Tibial nerve (tissue), 4 donors: ENCODE data around the gene PCSK6. TPM values are rescaled to one million over a fixed set of nuclear protein-coding genes. Genes with fewer than 3 reads are reported as not detected.

Experiments used
- DNase-seq, 2 donors: peaks; one replicate each; pipeline ENCODE4 v3.0.0-alpha.2; 2019; ENCODE audit warnings: low spot score in 2 of 2
- H3K27ac ChIP-seq, 4 donors: fragments of 200-600 bp; sonication (generic) in 3 of 4; one replicate each; pipeline ENCODE4 v1.5.1; 2017 to 2019; ENCODE audit warnings: mild to moderate bottlenecking in 1 of 4
- H3K27me3 ChIP-seq, 2 donors: fragments of 200-600 bp; sonication (generic) in 1 of 2; one replicate each; pipeline versions ENCODE4 v1.5.1 to v1.6.0; 2017 to 2019
- H3K36me3 ChIP-seq, 3 donors: fragments of 200-600 bp; sonication (generic); one replicate each; pipeline ENCODE4 v1.5.1; 2018 to 2019
- H3K4me1 ChIP-seq, 4 donors: fragments of 200-600 bp; sonication (generic) in 3 of 4; one replicate each; pipeline ENCODE4 v1.5.1; 2017 to 2019
- H3K4me3 ChIP-seq, 4 donors: fragments of 200-600 bp; sonication (generic) in 3 of 4; one replicate each; pipeline ENCODE4 v1.5.1; 2017 to 2019; ENCODE audit warnings: mild to moderate bottlenecking in 1 of 4, moderate library complexity in 1 of 4
- H3K9me3 ChIP-seq, 4 donors: fragments of 200-600 bp; sonication (generic) in 3 of 4; one replicate each; pipeline ENCODE4 v1.5.1; 2017 to 2019
- CTCF ChIP-seq, 5 experiments: fragments of 200-600 bp in 3 of 5; fragments of 450-650 bp in 2 of 5; sonication (generic) in 3 of 5; IDR thresholded peaks; one replicate each; pipeline ENCODE4 v1.5.1; 2016 to 2019; ENCODE audit warnings: antibody characterized with exemption in 5 of 5, mild to moderate bottlenecking in 3 of 5, moderate library complexity in 2 of 5
- EP300 ChIP-seq, 2 donors: sonication (generic); formaldehyde crosslinking; IDR thresholded peaks; one replicate each; pipeline ENCODE4 v1.6.1; 2017; ENCODE audit warnings: antibody characterized with exemption in 2 of 2, mild to moderate bottlenecking in 1 of 2
- POLR2A ChIP-seq, 2 donors: fragments of 450-650 bp; IDR thresholded peaks; one replicate each; pipeline ENCODE4 v1.6.1; 2017; ENCODE audit warnings: antibody characterized with exemption in 2 of 2, mild to moderate bottlenecking in 2 of 2, moderate library complexity in 2 of 2
- whole genome bisulfite sequencing, 2 donors: methylation state at CpG; one replicate each; pipeline ENCODE4 v1.1.5; 2018; 5-methylcytosine and 5-hydroxymethylcytosine counted together
- total RNA-seq, 4 donors: library from RNA; depleted of rRNA; stranded (reverse); fragments of >200 nt; gene quantifications; one replicate each; pipeline ENCODE4 v1.1.0, GENCODE V29; 2016

Gene PCSK6
- total RNA-seq, 4 donors from 2014 or later: 8.5 to 27.0 (median 13.2) TPM

- no peak for DNase-seq
- H3K36me3 ChIP-seq: no peaks in the 10 kb centered on the region
- no peak overlapping the region for H3K4me3 ChIP-seq
- no peak for TF ChIP-seq CTCF (IDR thresholded peaks at IDR 0.05)
- TF ChIP-seq POLR2A (IDR thresholded peaks at IDR 0.05): no peak
- TF ChIP-seq EP300 (IDR thresholded peaks at IDR 0.05): no peak
- H3K27ac ChIP-seq: no peak overlapping the region
- H3K9me3 ChIP-seq: no peaks in the 10 kb centered on the region
- WGBS, 2 donors: 78 to 81% methylated on average over 8 of the region's 8 CpGs
- H3K4me1 ChIP-seq: no peaks in the 10 kb centered on the region
- H3K27me3 ChIP-seq: peaks cover 0 to 11% of the 10 kb centered on the region in 2 donors
Measured at GRCh38 chr15:101305820-101306255, 183.7 kb downstream of the PCSK6 start.

GRCh38 chr15:101303408-101303807 is 186.1 kb downstream of the PCSK6 start:
- WGBS, 2 donors: 56 to 65% methylated on average over 4 of the region's 4 CpGs
- peaks cover 0 to 4% (median 0%) of the 10 kb centered on the region in 4 donors for H3K4me1 ChIP-seq
- no peaks in the 10 kb centered on the region for H3K9me3 ChIP-seq
- no peak overlapping the region for H3K4me3 ChIP-seq
- H3K27me3 ChIP-seq: no peaks in the 10 kb centered on the region
- no peak for DNase-seq
- TF ChIP-seq EP300 (IDR thresholded peaks at IDR 0.05) (no peak), CTCF (IDR thresholded peaks at IDR 0.05) (no peak), POLR2A (IDR thresholded peaks at IDR 0.05) (no peak)
- H3K27ac ChIP-seq: no peak overlapping the region
- H3K36me3 ChIP-seq: no peaks in the 10 kb centered on the region

GRCh38 chr15:101296418-101297405 is 192.8 kb downstream of the PCSK6 start:
- Histone ChIP-seq H3K36me3 (no peaks in the 10 kb centered on the region), H3K4me3 (no peak overlapping the region), H3K4me1 (peaks cover 0 to 38% (median 19%) of the 10 kb centered on the region in 4 donors), H3K27me3 (no peaks in the 10 kb centered on the region), H3K9me3 (no peaks in the 10 kb centered on the region), H3K27ac (peak overlapping the region in 1 of 4 donors; percentile 77)
- no peak for DNase-seq
- TF ChIP-seq CTCF (IDR thresholded peaks at IDR 0.05) (no peak), POLR2A (IDR thresholded peaks at IDR 0.05) (no peak), EP300 (IDR thresholded peaks at IDR 0.05) (no peak)
- WGBS, 2 donors: 69 to 71% methylated on average over 9 of the region's 9 CpGs

- Histone ChIP-seq H3K4me1 (peaks cover 0 to 47% (median 19%) of the 10 kb centered on the region in 4 donors), H3K27ac (peak overlapping the region; percentile 77 to 98 (median 92)), H3K9me3 (no peaks in the 10 kb centered on the region), H3K4me3 (peak overlapping the region; percentile 95 to 99 (median 97)), H3K36me3 (peaks cover 0 to 9% (median 0%) of the 10 kb centered on the region in 3 donors), H3K27me3 (no peaks in the 10 kb centered on the region)
- WGBS, 2 donors: 2 to 3% methylated on average over 16 to 19 of the region's 20 CpGs
- TF ChIP-seq CTCF (IDR thresholded peaks at IDR 0.05) (no peak), EP300 (IDR thresholded peaks at IDR 0.05) (no peak), POLR2A (IDR thresholded peaks at IDR 0.05) (no peak)
- no peak for DNase-seq
Measured at GRCh38 chr15:101295607-101296161, 193.8 kb downstream of the PCSK6 start.
